GM10248 (cell line): ENCODE results near the gene BPIFB6.

Experiments
- CTCF ChIA-PET: fragments of 300-600 bp; sonication (Branson Sonifier 250); formaldehyde crosslinking; extraction: SDS; loops from one replicate; lab custom pipeline; 2021; ENCODE audit warnings: antibody characterized with exemption; lab: Yijun Ruan, JAX
- POLR2A ChIA-PET: fragments of 350-650 bp; sonication (Branson Sonifier 250); formaldehyde crosslinking; extraction: SDS; loops from one replicate; lab custom pipeline; 2020; ENCODE audit warnings: antibody characterized with exemption; lab: Yijun Ruan, JAX
- DNase-seq: peaks from one replicate; pipeline ENCODE4 v3.0.0; 2012; ENCODE audit errors: extremely low spot score
- TF ChIP-seq, protein P1 (sequence below): IDR thresholded peaks from 2 replicates; pipeline ENCODE4 v1.5.1; 2012; ENCODE audit warnings: mild to moderate bottlenecking, low read depth; ENCODE audit errors: extremely low read depth, missing control alignments, control extremely low read depth

The BPIFB6 gene

GRCh38 chr20:33026072-33026778 is 5.2 kb upstream of the BPIFB6 start:
- ChIA-PET CTCF (interaction anchor here (1.1 kb wide), 1 partner anchor 9 kb away, joined by 3 read pairs; no protein-coding TSS in a partner anchor), POLR2A (no interaction called here)
- DNase-seq, result no peak
- TF ChIP-seq, protein P1, sequence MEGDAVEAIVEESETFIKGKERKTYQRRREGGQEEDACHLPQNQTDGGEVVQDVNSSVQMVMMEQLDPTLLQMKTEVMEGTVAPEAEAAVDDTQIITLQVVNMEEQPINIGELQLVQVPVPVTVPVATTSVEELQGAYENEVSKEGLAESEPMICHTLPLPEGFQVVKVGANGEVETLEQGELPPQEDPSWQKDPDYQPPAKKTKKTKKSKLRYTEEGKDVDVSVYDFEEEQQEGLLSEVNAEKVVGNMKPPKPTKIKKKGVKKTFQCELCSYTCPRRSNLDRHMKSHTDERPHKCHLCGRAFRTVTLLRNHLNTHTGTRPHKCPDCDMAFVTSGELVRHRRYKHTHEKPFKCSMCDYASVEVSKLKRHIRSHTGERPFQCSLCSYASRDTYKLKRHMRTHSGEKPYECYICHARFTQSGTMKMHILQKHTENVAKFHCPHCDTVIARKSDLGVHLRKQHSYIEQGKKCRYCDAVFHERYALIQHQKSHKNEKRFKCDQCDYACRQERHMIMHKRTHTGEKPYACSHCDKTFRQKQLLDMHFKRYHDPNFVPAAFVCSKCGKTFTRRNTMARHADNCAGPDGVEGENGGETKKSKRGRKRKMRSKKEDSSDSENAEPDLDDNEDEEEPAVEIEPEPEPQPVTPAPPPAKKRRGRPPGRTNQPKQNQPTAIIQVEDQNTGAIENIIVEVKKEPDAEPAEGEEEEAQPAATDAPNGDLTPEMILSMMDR, result no peak

DNA sequence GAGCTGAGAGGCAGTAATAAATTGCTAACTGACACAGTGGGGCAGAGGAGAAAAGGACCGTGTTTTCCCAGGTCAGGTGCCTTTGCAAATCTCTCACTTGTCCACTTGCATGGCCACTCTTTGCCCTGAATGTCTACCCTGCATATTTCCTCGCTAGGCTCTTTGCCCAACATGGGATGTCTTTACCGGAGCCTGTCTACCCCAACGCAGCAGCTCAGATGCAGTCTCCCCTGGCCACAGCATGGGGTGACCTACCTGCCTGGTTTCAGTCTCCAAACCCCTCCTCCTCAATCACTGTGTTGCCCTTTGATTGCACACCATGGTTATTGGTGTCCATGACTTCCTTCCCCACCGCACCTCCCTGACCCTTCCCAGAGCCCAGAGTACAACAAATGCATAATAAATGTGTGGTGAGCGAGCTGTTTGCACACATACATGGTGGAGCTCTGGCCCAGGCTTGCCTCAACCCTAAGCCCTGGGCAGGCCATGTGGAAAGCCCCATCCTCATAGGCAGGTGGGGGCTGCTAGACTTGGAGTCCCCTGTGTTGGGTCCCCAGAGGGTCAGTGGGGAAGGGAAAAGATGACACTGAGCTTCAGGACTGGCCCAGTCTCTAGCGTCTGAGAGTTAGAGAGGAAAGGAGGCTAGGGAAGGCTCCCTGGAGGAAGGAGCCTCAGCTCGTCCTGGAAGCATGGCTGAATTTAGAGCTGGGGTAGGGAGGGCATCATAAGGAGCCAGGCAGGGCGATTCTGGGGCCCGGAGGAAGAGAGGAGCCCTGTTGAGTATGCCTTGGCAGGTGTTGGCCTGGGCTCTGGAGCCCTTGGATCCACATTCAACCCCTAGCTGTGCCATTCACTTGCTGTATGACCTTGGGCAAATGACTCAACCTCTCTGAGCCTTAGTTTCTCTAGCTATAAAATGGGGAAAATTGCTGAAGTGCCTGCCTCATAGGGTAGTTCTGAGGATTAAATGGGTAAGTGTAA is 4.4 kb upstream of the BPIFB6 start:
- no peak for DNase-seq

GRCh38 chr20:33027769-33028751 is 3.4 kb upstream of the BPIFB6 start:
- POLR2A ChIA-PET, result no interaction called here
- DNase-seq, result no peak
- TF ChIP-seq, protein P1, result no peak
- CTCF ChIA-PET, result interaction anchor here (0.7 to 1.7 kb wide), 3 partner anchors 14 to 82 kb away, joined by 3 read pairs; no protein-coding TSS in a partner anchor

More for the DNA sequence above, 4.4 kb upstream of the BPIFB6 start:
- CTCF ChIA-PET, result interaction anchor here (0.7 to 1.1 kb wide), 3 partner anchors 10 to 81 kb away, joined by 3 read pairs; no protein-coding TSS in a partner anchor
- TF ChIP-seq, protein P1, result no peak
- POLR2A ChIA-PET, result no interaction called here

- ChIA-PET CTCF (interaction anchor here (1.7 kb wide), 1 partner anchor 13 kb away, joined by 3 read pairs; no protein-coding TSS in a partner anchor), POLR2A (no interaction called here)
- TF ChIP-seq, protein P1, result no peak
- no peak for DNase-seq
Measured at GRCh38 chr20:33028875-33029274, 2.6 kb upstream of the BPIFB6 start.

GRCh38 chr20:33030076-33030475 is 1.4 kb upstream of the BPIFB6 start:
- POLR2A ChIA-PET, result no interaction called here
- CTCF ChIA-PET, result interaction anchor here (0.7 to 1.7 kb wide), 4 partner anchors 12 to 269 kb away, joined by 3 read pairs; no protein-coding TSS in a partner anchor
- no peak for DNase-seq
- TF ChIP-seq, protein P1, result no peak
